ENCODE results near the gene ZNF778. TPM values are rescaled to one million over a fixed set of nuclear protein-coding genes. Genes with fewer than 3 reads are reported as not detected.

Gene ZNF778
- total RNA-seq, 1 experiment from 2014 or later, result 16.4 TPM

- no peak overlapping the region for H3K27ac ChIP-seq (ENCODE audit: insufficient read length, low read depth, low read length)
- no peak overlapping the region for H2BK5ac ChIP-seq (ENCODE audit: insufficient read length, low read length)
- no peaks in the 10 kb centered on the region for H3K79me1 ChIP-seq (ENCODE audit: insufficient read depth, low read depth, low read length, poor library complexity, severe bottlenecking)
- no peak overlapping the region for H4K91ac ChIP-seq (ENCODE audit: insufficient read length, low read depth, low read length)
- H2BK15ac ChIP-seq (ENCODE audit: low read depth, low read length), result no peak overlapping the region
- H4K5ac ChIP-seq (ENCODE audit: insufficient read length, low read depth, low read length), result no peak overlapping the region
- Mint-ChIP-seq H3K4me1 (no peaks in the 10 kb centered on the region), H3K9me3 (no peaks in the 10 kb centered on the region), H3K27ac (no peak overlapping the region; a peak in 1 of 7 replicates), H3K4me3 (no peak overlapping the region), H3K27me3 (ENCODE audit: low read depth) (peaks cover 13% of the 10 kb centered on the region), H3K36me3 (ENCODE audit: insufficient read depth in 1 of 3, low read depth in 3 of 3) (no peaks in the 10 kb centered on the region)
- H3T11ph ChIP-seq (ENCODE audit: low read length), result no peak overlapping the region
- H2BK12ac ChIP-seq (ENCODE audit: insufficient read length, low read depth, low read length), result no peak overlapping the region
- H2BK120ac ChIP-seq (ENCODE audit: low read depth, low read length, poor library complexity, severe bottlenecking), result no peak overlapping the region
- no peak for TF ChIP-seq CTCF (conservative IDR thresholded peaks at IDR 0.05)
- no peak overlapping the region for H2AFZ ChIP-seq (ENCODE audit: low read length)
- no peak overlapping the region for H3K23ac ChIP-seq (ENCODE audit: insufficient read length, low read depth, low read length)
- H4K8ac ChIP-seq (replicated peaks; ENCODE audit: insufficient read length, low read depth, low read length), result no peak overlapping the region
- H3K23me2 ChIP-seq (ENCODE audit: insufficient read length, low read depth, low read length, poor library complexity, severe bottlenecking), result no peaks in the 10 kb centered on the region
- H3K9ac ChIP-seq (ENCODE audit: extremely low read depth, insufficient read length, low read length), result no peak overlapping the region
- no peak overlapping the region for H3K56ac ChIP-seq (ENCODE audit: insufficient read length, low read depth, low read length)
- no peak overlapping the region for H3K14ac ChIP-seq (ENCODE audit: insufficient read depth, low read length)
- no peak overlapping the region for H2AK5ac ChIP-seq (ENCODE audit: insufficient read length, low read length)
- no peak for DNase-seq
- no peak overlapping the region for H2BK20ac ChIP-seq (ENCODE audit: low read depth, low read length, poor library complexity, severe bottlenecking)
- no peak overlapping the region for H3K4ac ChIP-seq (ENCODE audit: low read depth, low read length)
- H3K4me1 ChIP-seq (ENCODE audit: insufficient read depth, low read length), result no peaks in the 10 kb centered on the region
- no peak overlapping the region for H3K18ac ChIP-seq (ENCODE audit: insufficient read length, low read depth, low read length)
- no peak overlapping the region for H3K4me2 ChIP-seq (ENCODE audit: insufficient read depth, insufficient read length, low read length)
- no peaks in the 10 kb centered on the region for H3K27me3 ChIP-seq (ENCODE audit: insufficient read depth, low read length)
- no CpG with 5 or more reads among the region's 11 CpGs for WGBS (ENCODE audit: extremely low coverage, insufficient read length, low lambda C conversion rate)
- no peaks in the 10 kb centered on the region for H3K9me3 ChIP-seq (ENCODE audit: control insufficient read depth, low read depth, low read length)
- no peaks in the 10 kb centered on the region for H3K79me2 ChIP-seq (ENCODE audit: insufficient read depth, low read length)
- no peaks in the 10 kb centered on the region for H4K20me1 ChIP-seq (ENCODE audit: control insufficient read depth, insufficient read depth, insufficient read length)
Measured at GRCh38 chr16:89210165-89210903, 7.2 kb upstream of the ZNF778 start.
